GM19043 (cell line): ENCODE data around the gene IRF3.

Source experiments
- ATAC-seq: cut with Tn5 transposase; IDR thresholded peaks from one replicate; pipeline ENCODE4 v1.9.1; 2021; ENCODE audit warnings: low read depth; ENCODE audit not compliant: unreplicated experiment

The IRF3 gene

GRCh38 chr19:49672131-49672919 is 6.7 kb upstream of the IRF3 start:
- ATAC-seq = no peak

- no peak for ATAC-seq
These were observed 3.9 kb upstream of the IRF3 start for GRCh38 chr19:49669516-49669915.

GRCh38 chr19:49667473-49667872 is 1.8 kb upstream of the IRF3 start:
- no peak for ATAC-seq

GRCh38 chr19:49666120-49666444 is 425 bp upstream of the IRF3 start:
- no peak for ATAC-seq

GRCh38 chr19:49665036-49665350 is 664 bp downstream of the IRF3 start:
- ATAC-seq = no peak

- no peak for ATAC-seq
These were observed 1.3 kb downstream of the IRF3 start for GRCh38 chr19:49664171-49665035.

GRCh38 chr19:49663224-49663623 is 2.4 kb downstream of the IRF3 start:
- ATAC-seq = no peak

- ATAC-seq = no peak
These were observed 3.6 kb downstream of the IRF3 start for GRCh38 chr19:49662011-49662410.

GRCh38 chr19:49660338-49660961 is 5.2 kb downstream of the IRF3 start:
- ATAC-seq = no peak

- no peak for ATAC-seq
These were observed 6.9 kb downstream of the IRF3 start for GRCh38 chr19:49658566-49659442.

- no peak for ATAC-seq
These were observed 7.5 kb downstream of the IRF3 start for GRCh38 chr19:49658139-49658517.

GRCh38 chr19:49657493-49658138 is 8.0 kb downstream of the IRF3 start:
- ATAC-seq = no peak

GRCh38 chr19:49656456-49657109 is 9.1 kb downstream of the IRF3 start:
- no peak for ATAC-seq

GRCh38 chr19:49655570-49656455 is 9.8 kb downstream of the IRF3 start:
- no peak for ATAC-seq

GRCh38 chr19:49654581-49654980 is 11.1 kb downstream of the IRF3 start:
- ATAC-seq = no peak

- ATAC-seq = no peak
These were observed 12.2 kb downstream of the IRF3 start for GRCh38 chr19:49653466-49653806.

GRCh38 chr19:49652551-49653465 is 12.8 kb downstream of the IRF3 start:
- no peak for ATAC-seq
